SK-N-SH treated with all-trans-retinoic acid at 6 μM for 48 hours (cell line): ENCODE data around the gene NUP98.

Source experiments
- ATAC-seq: fragments of 200-7000 bp; cut with Tn5 transposase; 3 replicates; pipeline ENCODE4 v1.9.1; 2020; ENCODE audit warnings: mild to moderate bottlenecking, moderate library complexity
- ARNTL ChIP-seq: fragments of 450-650 bp; formaldehyde crosslinking; IDR thresholded peaks from 2 replicates; pipeline ENCODE4 v1.5.0; 2020; ENCODE audit warnings: low read depth, mild to moderate bottlenecking, moderate library complexity, borderline replicate concordance
- BACH2 ChIP-seq: fragments of 250-450 bp; sonication (Bioruptor Pico); IDR thresholded peaks from 2 replicates; pipeline ENCODE4 v1.9.0; 2021; ENCODE audit warnings: mild to moderate bottlenecking, borderline replicate concordance
- CREB5 ChIP-seq: fragments of 250-450 bp; sonication (Bioruptor Pico); IDR thresholded peaks from 2 replicates; pipeline ENCODE4 v1.5.1; 2020; ENCODE audit warnings: low read depth, mild to moderate bottlenecking, moderate library complexity
- CSDC2 ChIP-seq: fragments of 250-450 bp; sonication (Bioruptor Pico); IDR thresholded peaks from 2 replicates; pipeline ENCODE4 v1.5.0; 2020; ENCODE audit warnings: mild to moderate bottlenecking, moderate library complexity
- CSRNP3 ChIP-seq: fragments of 250-450 bp; sonication (Bioruptor Pico); IDR thresholded peaks from 2 replicates; pipeline ENCODE4 v1.5.1; 2021; ENCODE audit warnings: mild to moderate bottlenecking, moderate library complexity
- ESRRG ChIP-seq: fragments of 250-450 bp; sonication (Bioruptor Pico); IDR thresholded peaks from 2 replicates; pipeline ENCODE4 v1.6.1; 2021; ENCODE audit warnings: mild to moderate bottlenecking
- GLIS3 ChIP-seq: fragments of 250-450 bp; sonication (Bioruptor Pico); IDR thresholded peaks from 2 replicates; pipeline ENCODE4 v1.5.0; 2020; ENCODE audit warnings: mild to moderate bottlenecking, moderate library complexity
- ISL1 ChIP-seq: fragments of 250-450 bp; sonication (Bioruptor Pico); IDR thresholded peaks from 2 replicates; pipeline ENCODE4 v2.1.2; 2022; ENCODE audit warnings: mild to moderate bottlenecking, moderate library complexity
- OSR1 ChIP-seq: fragments of 250-450 bp; sonication (Bioruptor Pico); IDR thresholded peaks from 2 replicates; pipeline ENCODE4 v1.8.0; 2022; ENCODE audit warnings: moderate library complexity, mild to moderate bottlenecking, inconsistent platforms
- PATZ1 ChIP-seq: fragments of 250-450 bp; sonication (Bioruptor Pico); IDR thresholded peaks from 2 replicates; pipeline ENCODE4 v1.8.0; 2020; ENCODE audit warnings: mild to moderate bottlenecking, moderate library complexity, borderline replicate concordance
- POU6F1 ChIP-seq: fragments of 250-450 bp; sonication (Bioruptor Pico); IDR thresholded peaks from 2 replicates; pipeline ENCODE4 v1.8.0; 2021; ENCODE audit warnings: low read depth, mild to moderate bottlenecking, moderate library complexity, borderline replicate concordance
- PPARA ChIP-seq: fragments of 250-450 bp; sonication (Bioruptor Pico); IDR thresholded peaks from 2 replicates; pipeline ENCODE4 v1.5.0; 2020; ENCODE audit warnings: mild to moderate bottlenecking, borderline replicate concordance
- RARB ChIP-seq: fragments of 250-450 bp; sonication (Bioruptor Pico); IDR thresholded peaks from 2 replicates; pipeline ENCODE4 v1.8.0; 2021; ENCODE audit warnings: mild to moderate bottlenecking, moderate library complexity
- SNAI2 ChIP-seq: fragments of 250-450 bp; sonication (Bioruptor Pico); IDR thresholded peaks from 2 replicates; pipeline ENCODE4 v1.5.0; 2020; ENCODE audit warnings: mild to moderate bottlenecking, moderate library complexity
- TCF4 ChIP-seq: fragments of 250-450 bp; sonication (Bioruptor Pico); IDR thresholded peaks from 2 replicates; pipeline ENCODE4 v1.8.0; 2021; ENCODE audit warnings: mild to moderate bottlenecking, moderate library complexity, borderline replicate concordance
- TOX ChIP-seq: fragments of 250-450 bp; sonication (Bioruptor Pico); IDR thresholded peaks from 2 replicates; pipeline ENCODE4 v1.8.0; 2021; ENCODE audit warnings: mild to moderate bottlenecking, moderate library complexity, borderline replicate concordance
- TSHZ2 ChIP-seq: fragments of 250-450 bp; sonication (Bioruptor Pico); IDR thresholded peaks from 2 replicates; pipeline ENCODE4 v1.5.0; 2020; ENCODE audit warnings: mild to moderate bottlenecking, moderate library complexity
- ZC3H10 ChIP-seq: fragments of 250-450 bp; sonication (Bioruptor Pico); IDR thresholded peaks from 2 replicates; pipeline ENCODE4 v1.5.1; 2021; ENCODE audit warnings: mild to moderate bottlenecking, moderate library complexity
- ZFP3 ChIP-seq: fragments of 250-450 bp; sonication (Bioruptor Pico); IDR thresholded peaks from 2 replicates; pipeline ENCODE4 v1.5.0; 2020; ENCODE audit warnings: mild to moderate bottlenecking, moderate library complexity
- ZFP30 ChIP-seq: fragments of 450-650 bp; formaldehyde crosslinking; IDR thresholded peaks from 2 replicates; pipeline ENCODE4 v1.5.0; 2022; ENCODE audit warnings: mild to moderate bottlenecking, moderate library complexity
- ZNF565 ChIP-seq: fragments of 450-650 bp; formaldehyde crosslinking; conservative IDR thresholded peaks from 2 replicates; pipeline ENCODE4 v1.5.0; 2020; ENCODE audit warnings: low read depth, mild to moderate bottlenecking, moderate library complexity
- ZNF70 ChIP-seq: fragments of 450-650 bp; formaldehyde crosslinking; IDR thresholded peaks from 2 replicates; pipeline ENCODE4 v1.5.0; 2020; ENCODE audit warnings: mild to moderate bottlenecking, moderate library complexity

Gene NUP98

GRCh38 chr11:3685923-3686322 lies 111.4 kb downstream of the NUP98 start:
- no peak for ATAC-seq
- no peak for TF ChIP-seq TOX (CRISPR knock-in tag)
- no peak for TF ChIP-seq CREB5
- TF ChIP-seq OSR1 (CRISPR knock-in tag) = no peak
- TF ChIP-seq TCF4 (CRISPR knock-in tag) = no peak
- TF ChIP-seq ZNF70 = no peak
- no peak for TF ChIP-seq POU6F1
- TF ChIP-seq ZFP3 (CRISPR knock-in tag) = no peak
- TF ChIP-seq BACH2 = no peak
- TF ChIP-seq, all 23 proteins: peak for 0

- ATAC-seq = no peak
- TF ChIP-seq RARB (CRISPR knock-in tag) (no peak), OSR1 (CRISPR knock-in tag) (no peak), TCF4 (CRISPR knock-in tag) (no peak), BACH2 (no peak), CREB5 (no peak), CSDC2 (no peak), PATZ1 (no peak), ZNF565 (CRISPR knock-in tag) (no peak), GLIS3 (CRISPR knock-in tag) (no peak), POU6F1 (no peak), ARNTL (CRISPR knock-in tag) (no peak), SNAI2 (CRISPR knock-in tag) (no peak), PPARA (CRISPR knock-in tag) (no peak), ZFP30 (CRISPR knock-in tag) (no peak), ISL1 (no peak), TOX (CRISPR knock-in tag) (no peak)
Observed at GRCh38 chr11:3684819-3685172, 112.6 kb downstream of the NUP98 start.

- no peak for ATAC-seq
- TF ChIP-seq PPARA (CRISPR knock-in tag) (no peak), ZC3H10 (CRISPR knock-in tag) (no peak), GLIS3 (CRISPR knock-in tag) (no peak), OSR1 (CRISPR knock-in tag) (no peak), CSDC2 (no peak), CSRNP3 (CRISPR knock-in tag) (no peak), SNAI2 (CRISPR knock-in tag) (no peak), ESRRG (no peak), BACH2 (no peak), CREB5 (no peak), TCF4 (CRISPR knock-in tag) (no peak), ZNF70 (no peak), TSHZ2 (CRISPR knock-in tag) (no peak), ZFP3 (CRISPR knock-in tag) (no peak), TOX (CRISPR knock-in tag) (no peak), ISL1 (no peak), ZFP30 (CRISPR knock-in tag) (no peak)
Observed at GRCh38 chr11:3684129-3684818, 113.1 kb downstream of the NUP98 start.
